Sigmoid colon (tissue), 7 donors: ENCODE results near the gene GAS2L1. TPM values are rescaled to one million over a fixed set of nuclear protein-coding genes. Genes with fewer than 3 reads are reported as not detected.

Source experiments
- DNase-seq: peaks from one replicate; pipeline ENCODE4 v3.0.0-alpha.2; 2019
- H3K27ac ChIP-seq, 4 donors: fragments of 200-600 bp; sonication (generic); one replicate each; pipeline ENCODE4 v1.5.1; 2016 to 2019; ENCODE audit warnings: mild to moderate bottlenecking in 1 of 4
- H3K27me3 ChIP-seq, 3 donors: fragments of 200-600 bp; sonication (generic); one replicate each; pipeline ENCODE4 v1.5.1; 2019; ENCODE audit warnings: mild to moderate bottlenecking in 1 of 3
- H3K36me3 ChIP-seq, 4 donors: fragments of 200-600 bp; sonication (generic); one replicate each; pipeline ENCODE4 v1.5.1; 2016 to 2019
- H3K4me1 ChIP-seq, 4 donors: fragments of 200-600 bp; sonication (generic); one replicate each; pipeline ENCODE4 v1.5.1; 2017 to 2019
- H3K4me3 ChIP-seq, 4 donors: fragments of 200-600 bp; sonication (generic); one replicate each; pipeline ENCODE4 v1.5.1; 2017 to 2019; ENCODE audit warnings: mild to moderate bottlenecking in 2 of 4, moderate library complexity in 1 of 4
- H3K9me3 ChIP-seq, 4 donors: fragments of 200-600 bp in 3 of 4; sonication (generic) in 3 of 4; one replicate each; pipeline versions ENCODE4 v1.5.1 to v1.6.1; 2013 to 2019
- EP300 ChIP-seq, 4 donors: sonication (generic); formaldehyde crosslinking; IDR thresholded peaks; one replicate each; pipeline ENCODE4 v1.6.1; 2017; ENCODE audit warnings: antibody characterized with exemption in 4 of 4
- POLR2A ChIP-seq, 2 donors: fragments of 450-650 bp; IDR thresholded peaks; one replicate each; pipeline ENCODE4 v1.6.1; 2016; ENCODE audit warnings: antibody characterized with exemption in 2 of 2, mild to moderate bottlenecking in 2 of 2, moderate library complexity in 2 of 2
- POLR2AphosphoS5 ChIP-seq, 4 donors: sonication (generic); formaldehyde crosslinking; IDR thresholded peaks; one replicate each; pipeline ENCODE4 v1.6.1; 2017; ENCODE audit warnings: antibody characterized with exemption in 4 of 4
- WGBS, 2 donors: extraction: QIAGEN DNeasy Blood & Tissue Kit; methylation state at CpG; one replicate each; pipeline ENCODE4 v1.1.7; 2013; 5-methylcytosine and 5-hydroxymethylcytosine counted together
- intact Hi-C: fragments of 100-400 bp; cut with DNase I; formaldehyde crosslinking; loops from one replicate; pipeline ENCODE4 v1.15.1; 2023
- polyA plus RNA-seq, 3 donors: library from polyadenylated mRNA; stranded (reverse); fragments of 200-250 nt; gene quantifications; one replicate each; pipeline ENCODE4 v1.2.3, GENCODE V29; 2013
- total RNA-seq, 4 donors: library from RNA; depleted of rRNA; stranded (reverse); fragments of >200 nt; gene quantifications; one replicate each; pipeline ENCODE4 v1.1.0, GENCODE V29; 2016
- TF ChIP-seq, protein P1 (sequence below), 4 experiments: fragments of 450-650 bp in 3 of 4; fragments of 200-600 bp in 1 of 4; IDR thresholded peaks; one replicate each; pipeline ENCODE4 v1.5.1; 2016 to 2019; ENCODE audit warnings: antibody characterized with exemption in 4 of 4, mild to moderate bottlenecking in 3 of 4, moderate library complexity in 2 of 4
- donor health status: healthy with polysubstance abuse.
- donor health status: Bipolar disorder and iron deficiency.
- donor health status: healthy.

Gene GAS2L1
- total and polyA plus RNA-seq, 7 donors, result 12.0 to 27.5 (median 22.1) TPM

DNA sequence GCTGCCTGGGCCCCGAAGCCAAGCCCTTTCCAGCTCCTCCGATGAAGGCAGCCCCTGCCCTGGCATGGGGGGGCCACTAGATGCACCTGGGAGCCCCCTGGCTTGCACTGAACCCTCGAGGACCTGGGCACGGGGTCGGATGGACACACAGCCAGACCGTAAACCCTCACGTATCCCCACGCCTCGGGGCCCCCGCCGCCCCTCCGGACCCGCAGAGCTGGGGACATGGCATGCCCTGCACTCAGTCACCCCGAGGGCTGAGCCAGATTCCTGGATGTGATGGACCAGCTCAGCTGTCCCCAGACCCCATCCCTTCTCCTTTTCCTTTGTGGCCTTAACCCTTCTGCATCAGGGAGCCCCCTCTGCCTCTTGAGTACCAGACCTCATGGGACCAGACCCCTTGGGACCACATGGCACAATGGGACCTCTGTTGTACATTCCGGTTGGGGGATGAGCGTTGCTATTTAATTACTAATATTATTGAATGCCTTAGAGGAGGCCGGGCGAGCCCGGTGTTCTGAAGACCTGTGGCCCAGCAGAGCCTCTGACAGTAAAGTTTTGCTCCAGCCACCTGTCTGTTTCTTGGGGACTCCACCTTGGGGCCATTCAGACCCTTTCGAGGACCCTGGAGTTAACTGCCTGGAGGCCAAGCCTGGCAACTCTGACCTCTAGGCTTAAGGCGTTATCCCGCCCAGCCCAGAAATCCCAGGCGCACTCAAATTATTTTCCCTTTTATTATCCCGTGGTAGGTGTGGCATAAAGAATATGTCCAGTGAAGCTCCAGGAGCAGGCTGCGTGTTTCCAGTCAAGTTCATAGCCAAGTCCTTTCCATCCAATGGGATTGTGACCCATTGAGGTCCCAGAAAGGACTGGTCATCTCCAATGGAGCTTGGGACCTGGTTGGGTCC, 6.0 kb downstream of the GAS2L1 start:
- intact Hi-C loops, result no loop called here
- Histone ChIP-seq H3K36me3 (no peaks in the 10 kb centered on the region), H3K4me1 (peaks cover 0 to 84% (median 79%) of the 10 kb centered on the region in 4 donors), H3K4me3 (no peak overlapping the region), H3K9me3 (no peaks in the 10 kb centered on the region), H3K27ac (peak overlapping the region in 3 of 4 donors; percentile 86 to 94 (median 90)), H3K27me3 (peaks cover 28 to 35% (median 34%) of the 10 kb centered on the region in 3 donors)
- peak; percentile 65 for DNase-seq
- 75 to 89% methylated on average over 25 of the region's 25 CpGs for WGBS, 2 donors
- no peak for TF ChIP-seq POLR2A (IDR thresholded peaks at IDR 0.05)
- TF ChIP-seq EP300 (IDR thresholded peaks at IDR 0.05), result no peak
- TF ChIP-seq, protein P1, sequence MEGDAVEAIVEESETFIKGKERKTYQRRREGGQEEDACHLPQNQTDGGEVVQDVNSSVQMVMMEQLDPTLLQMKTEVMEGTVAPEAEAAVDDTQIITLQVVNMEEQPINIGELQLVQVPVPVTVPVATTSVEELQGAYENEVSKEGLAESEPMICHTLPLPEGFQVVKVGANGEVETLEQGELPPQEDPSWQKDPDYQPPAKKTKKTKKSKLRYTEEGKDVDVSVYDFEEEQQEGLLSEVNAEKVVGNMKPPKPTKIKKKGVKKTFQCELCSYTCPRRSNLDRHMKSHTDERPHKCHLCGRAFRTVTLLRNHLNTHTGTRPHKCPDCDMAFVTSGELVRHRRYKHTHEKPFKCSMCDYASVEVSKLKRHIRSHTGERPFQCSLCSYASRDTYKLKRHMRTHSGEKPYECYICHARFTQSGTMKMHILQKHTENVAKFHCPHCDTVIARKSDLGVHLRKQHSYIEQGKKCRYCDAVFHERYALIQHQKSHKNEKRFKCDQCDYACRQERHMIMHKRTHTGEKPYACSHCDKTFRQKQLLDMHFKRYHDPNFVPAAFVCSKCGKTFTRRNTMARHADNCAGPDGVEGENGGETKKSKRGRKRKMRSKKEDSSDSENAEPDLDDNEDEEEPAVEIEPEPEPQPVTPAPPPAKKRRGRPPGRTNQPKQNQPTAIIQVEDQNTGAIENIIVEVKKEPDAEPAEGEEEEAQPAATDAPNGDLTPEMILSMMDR (IDR thresholded peaks at IDR 0.05), result no peak
- TF ChIP-seq POLR2AphosphoS5 (IDR thresholded peaks at IDR 0.05), result no peak

DNA sequence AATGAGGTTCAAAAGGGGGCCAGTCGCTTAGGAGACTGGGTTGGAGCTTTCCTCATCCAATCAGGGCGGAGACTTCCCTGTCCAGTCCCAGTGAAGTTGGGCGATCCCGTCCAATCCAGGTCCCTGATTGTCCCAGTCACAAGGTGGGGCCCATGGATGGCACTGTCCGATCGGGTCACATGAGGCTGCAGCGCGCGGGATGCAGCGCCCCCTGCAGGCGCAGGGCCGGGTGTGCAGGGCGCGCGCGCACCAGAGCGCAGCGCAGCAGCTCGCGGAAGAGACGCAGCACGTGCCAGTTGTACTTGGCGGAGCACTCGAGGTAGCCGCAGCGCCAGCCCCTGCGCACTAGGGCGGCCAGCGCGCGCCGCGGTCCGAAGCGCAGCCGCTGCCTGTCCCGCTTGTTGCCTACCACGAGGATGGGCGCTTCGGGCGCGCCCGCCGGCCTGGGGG, 6.7 kb downstream of the GAS2L1 start:
- Histone ChIP-seq H3K27me3 (peaks cover 28 to 35% (median 34%) of the 10 kb centered on the region in 3 donors), H3K27ac (no peak overlapping the region), H3K36me3 (no peaks in the 10 kb centered on the region), H3K4me3 (peak overlapping the region in 1 of 4 donors; percentile 16), H3K9me3 (no peaks in the 10 kb centered on the region), H3K4me1 (peaks cover 0 to 77% (median 72%) of the 10 kb centered on the region in 4 donors)
- intact Hi-C loops, result no loop called here
- TF ChIP-seq POLR2A (IDR thresholded peaks at IDR 0.05), result no peak
- TF ChIP-seq, protein P1 (IDR thresholded peaks at IDR 0.05), result peak; percentile 22 to 60 (median 38)
- peak in 3 of 4 donors; percentile 23 to 34 (median 26) for TF ChIP-seq POLR2AphosphoS5 (IDR thresholded peaks at IDR 0.05)
- no peak for TF ChIP-seq EP300 (IDR thresholded peaks at IDR 0.05)
- WGBS, 2 donors, result 18% methylated on average over 44 of the region's 44 CpGs
- no peak for DNase-seq

DNA sequence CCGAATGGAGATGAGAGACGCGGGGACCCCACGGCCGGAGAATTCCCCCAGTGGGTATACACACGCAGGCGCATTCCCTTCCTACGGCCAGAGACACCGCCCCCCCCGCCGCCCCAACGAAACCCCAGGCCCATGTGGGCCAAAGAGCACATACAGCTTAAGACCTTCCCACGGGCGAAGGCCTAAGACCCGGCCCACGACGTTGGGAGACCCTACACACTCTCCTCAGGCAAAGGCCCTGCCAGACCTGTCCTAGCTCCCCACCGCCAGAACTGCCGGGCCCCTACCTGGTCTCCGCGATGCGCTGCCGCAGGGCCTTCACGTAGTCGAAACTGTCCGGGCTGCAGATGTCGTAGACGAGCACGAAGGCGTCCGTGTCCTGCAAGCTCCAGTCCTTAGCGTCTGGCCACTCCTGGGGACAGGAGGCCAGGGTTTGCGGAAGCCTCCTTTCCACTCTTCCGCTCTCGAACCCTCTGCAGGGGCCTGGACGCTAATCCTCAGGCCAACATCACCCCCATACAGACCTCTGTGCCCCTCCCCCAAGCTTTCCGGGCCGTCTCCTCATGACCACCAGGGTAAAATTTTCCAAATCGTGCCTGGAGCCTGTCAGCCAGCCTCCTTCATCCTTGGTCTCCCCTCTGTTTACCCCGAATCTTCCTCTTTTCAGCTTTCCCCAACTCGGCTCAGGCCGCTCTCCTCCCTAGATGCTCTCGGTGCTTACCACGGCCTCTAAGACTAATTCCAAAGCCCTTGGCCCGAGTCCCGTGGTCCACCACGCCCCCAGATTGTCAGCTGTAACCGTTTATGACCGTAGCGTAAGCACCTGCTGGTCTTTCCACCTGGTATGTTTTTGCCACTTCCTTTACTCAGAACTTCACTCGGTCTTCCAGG, 7.4 kb downstream of the GAS2L1 start:
- peak; percentile 70 for DNase-seq
- Histone ChIP-seq H3K27ac (no peak overlapping the region), H3K36me3 (no peaks in the 10 kb centered on the region), H3K4me1 (peaks cover 0 to 71% (median 65%) of the 10 kb centered on the region in 4 donors), H3K4me3 (peak overlapping the region in 1 of 4 donors; percentile 16), H3K9me3 (no peaks in the 10 kb centered on the region), H3K27me3 (peaks cover 28 to 35% (median 34%) of the 10 kb centered on the region in 3 donors)
- intact Hi-C loops, result no loop called here
- TF ChIP-seq POLR2AphosphoS5 (IDR thresholded peaks at IDR 0.05) (peak in 1 of 4 donors; percentile 1), EP300 (IDR thresholded peaks at IDR 0.05) (no peak), POLR2A (IDR thresholded peaks at IDR 0.05) (no peak)
- TF ChIP-seq, protein P1 (IDR thresholded peaks at IDR 0.05), result no peak
- WGBS, 2 donors, result 11 to 22% methylated on average over 51 of the region's 51 CpGs

DNA sequence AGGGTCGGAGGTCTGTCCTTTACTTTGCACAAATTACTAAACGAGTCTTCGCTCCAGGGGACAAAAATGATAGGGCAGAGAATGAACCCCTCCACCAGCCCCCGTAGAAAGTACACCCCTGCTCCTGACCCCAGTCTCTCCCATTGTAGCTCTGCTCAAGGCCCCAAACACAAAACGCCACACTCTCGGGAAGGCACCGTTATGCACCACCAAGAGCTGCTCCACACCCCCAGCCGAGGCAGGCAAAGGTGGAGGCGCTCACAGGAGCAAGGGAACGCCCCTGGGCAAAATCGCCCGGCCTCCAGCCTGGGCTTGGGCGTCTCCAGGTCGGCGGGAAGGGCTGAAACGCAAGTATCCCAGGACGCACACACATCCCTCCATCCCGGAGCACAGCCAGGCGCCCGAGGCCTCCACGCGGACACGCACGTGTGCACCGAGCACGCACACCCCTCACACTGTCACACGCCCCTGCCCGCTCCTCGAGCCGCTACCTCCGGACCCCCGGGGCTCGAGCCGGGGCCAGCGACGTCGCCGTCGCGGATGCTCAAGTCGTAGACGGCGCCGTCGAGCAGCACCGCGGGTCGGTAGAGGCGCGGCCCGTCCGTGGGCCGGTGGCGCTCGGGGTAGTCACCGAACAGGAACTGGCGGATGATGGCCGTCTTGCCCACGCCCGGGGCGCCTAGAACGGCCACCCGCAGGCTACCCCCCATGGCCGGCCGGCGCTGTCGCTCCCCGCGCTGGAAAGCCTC, 8.3 kb downstream of the GAS2L1 start:
- intact Hi-C loops, result no loop called here
- TF ChIP-seq EP300 (IDR thresholded peaks at IDR 0.05), result no peak
- TF ChIP-seq POLR2AphosphoS5 (IDR thresholded peaks at IDR 0.05), result no peak
- no peak for TF ChIP-seq POLR2A (IDR thresholded peaks at IDR 0.05)
- TF ChIP-seq, protein P1 (IDR thresholded peaks at IDR 0.05), result no peak
- peak overlapping the region in 3 of 4 donors; percentile 18 to 43 (median 41) for H3K4me3 ChIP-seq

More for the DNA sequence above, 8.3 kb downstream of the GAS2L1 start:
- WGBS, 2 donors, result 1 to 3% methylated on average over 69 of the region's 69 CpGs
- H3K9me3 ChIP-seq, result no peaks in the 10 kb centered on the region
- H3K4me1 ChIP-seq, result peaks cover 0 to 62% (median 56%) of the 10 kb centered on the region in 4 donors
- no peak for DNase-seq
- H3K27ac ChIP-seq, result no peak overlapping the region
- peaks cover 28 to 35% (median 34%) of the 10 kb centered on the region in 3 donors for H3K27me3 ChIP-seq
- no peaks in the 10 kb centered on the region for H3K36me3 ChIP-seq
